Fibroblast of pulmonary artery (primary cell): ENCODE measurements around the gene RRH.

ENCODE experiments used
- DNase-seq: peaks from one replicate; pipeline ENCODE4 v3.0.0-alpha.2; 2010; ENCODE audit warnings: low read depth
- H3K4me3 ChIP-seq: replicated peaks from 2 replicates; pipeline ENCODE4 v1.5.1; 2011; ENCODE audit warnings: low read depth, mild to moderate bottlenecking, control low read depth, low read length, moderate library complexity
- TF ChIP-seq, protein P1 (sequence below): IDR thresholded peaks from 2 replicates; pipeline ENCODE4 v1.5.1; 2011; ENCODE audit warnings: mild to moderate bottlenecking, control low read depth, low read length, inconsistent platforms; ENCODE audit errors: missing control alignments

Gene RRH

DNA sequence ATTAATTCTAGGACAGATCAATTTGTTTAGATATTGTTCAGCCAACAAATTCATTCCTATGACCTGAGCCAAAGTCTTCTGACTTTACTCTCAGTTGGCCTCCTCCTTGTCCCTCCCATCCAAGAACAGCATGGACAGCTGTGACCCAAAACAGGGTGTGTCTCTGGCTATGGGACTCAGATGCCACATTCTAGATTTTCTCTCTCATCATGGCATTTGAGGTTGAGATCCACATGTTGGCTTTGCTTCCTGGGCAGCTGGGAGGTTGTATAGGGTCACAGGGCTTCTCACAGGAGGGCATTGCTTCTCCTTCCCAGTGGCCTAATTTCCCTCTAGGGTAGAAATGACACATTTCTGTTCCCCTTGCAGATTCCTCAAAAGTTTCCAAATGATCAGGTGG, 62.3 kb downstream of the RRH start:
- H3K4me3 ChIP-seq = no peak overlapping the region
- no peak for DNase-seq
- TF ChIP-seq, protein P1, sequence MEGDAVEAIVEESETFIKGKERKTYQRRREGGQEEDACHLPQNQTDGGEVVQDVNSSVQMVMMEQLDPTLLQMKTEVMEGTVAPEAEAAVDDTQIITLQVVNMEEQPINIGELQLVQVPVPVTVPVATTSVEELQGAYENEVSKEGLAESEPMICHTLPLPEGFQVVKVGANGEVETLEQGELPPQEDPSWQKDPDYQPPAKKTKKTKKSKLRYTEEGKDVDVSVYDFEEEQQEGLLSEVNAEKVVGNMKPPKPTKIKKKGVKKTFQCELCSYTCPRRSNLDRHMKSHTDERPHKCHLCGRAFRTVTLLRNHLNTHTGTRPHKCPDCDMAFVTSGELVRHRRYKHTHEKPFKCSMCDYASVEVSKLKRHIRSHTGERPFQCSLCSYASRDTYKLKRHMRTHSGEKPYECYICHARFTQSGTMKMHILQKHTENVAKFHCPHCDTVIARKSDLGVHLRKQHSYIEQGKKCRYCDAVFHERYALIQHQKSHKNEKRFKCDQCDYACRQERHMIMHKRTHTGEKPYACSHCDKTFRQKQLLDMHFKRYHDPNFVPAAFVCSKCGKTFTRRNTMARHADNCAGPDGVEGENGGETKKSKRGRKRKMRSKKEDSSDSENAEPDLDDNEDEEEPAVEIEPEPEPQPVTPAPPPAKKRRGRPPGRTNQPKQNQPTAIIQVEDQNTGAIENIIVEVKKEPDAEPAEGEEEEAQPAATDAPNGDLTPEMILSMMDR = no peak
